Measurements from ENCODE around the gene SLCO3A1.

DNA sequence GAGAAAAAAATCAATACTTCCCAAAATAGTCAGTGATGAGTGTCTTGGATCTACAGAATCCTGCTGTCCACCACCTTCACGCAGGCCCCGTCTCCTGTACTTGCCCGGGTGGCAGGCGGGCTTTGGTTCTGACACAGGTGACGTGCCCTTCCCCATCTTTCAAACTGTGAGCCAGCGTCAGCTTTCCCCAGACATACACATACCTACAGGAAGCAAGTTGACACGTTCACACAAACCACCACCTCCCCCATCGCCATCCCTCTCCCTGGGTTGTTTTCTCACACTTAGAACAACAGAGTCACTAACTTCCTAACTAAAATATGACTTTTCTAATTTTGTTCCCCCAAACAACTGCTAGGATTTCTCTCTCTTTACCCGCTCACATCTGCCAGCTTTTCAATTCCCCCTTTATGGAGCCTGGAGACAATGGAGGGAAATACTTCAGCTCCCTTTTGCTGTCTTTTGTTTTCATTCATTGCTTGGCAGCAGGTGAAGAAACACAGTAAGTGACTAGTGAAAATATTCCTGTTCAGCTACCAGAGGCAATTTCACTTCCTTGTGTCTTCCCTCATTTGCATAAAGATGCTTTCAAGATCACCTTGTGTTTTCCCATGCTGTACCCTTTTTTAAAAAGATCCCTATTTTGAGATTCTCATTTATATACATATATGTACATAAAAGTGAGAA, 248.3 kb downstream of the SLCO3A1 start:
- TF ChIP-seq CTCF (conservative IDR thresholded peaks at IDR 0.05) (no peak), EZH2 (IDR thresholded peaks at IDR 0.05; ENCODE audit: low read depth) (no peak)

Measured in PC-9 (cell line).